Thoracic aorta (tissue), 2 donors: ENCODE results near the gene MYL6. TPM values are rescaled to one million over a fixed set of nuclear protein-coding genes. Genes with fewer than 3 reads are reported as not detected.

Experiments
- ATAC-seq: fragments of 150-250 bp; one replicate; pipeline ENCODE4 v1.8.0; 2017; ENCODE audit warnings: low read depth; ENCODE audit not compliant: insufficient number of reproducible peaks, low FRiP score
- DNase-seq: peaks from one replicate; pipeline ENCODE4 v3.0.0-alpha.2; 2020; ENCODE audit warnings: low spot score
- H3K27ac ChIP-seq, 2 donors: fragments of 200-600 bp; sonication (generic); 1 replicate in 1 of 2; 2 replicates in 1 of 2; pipeline ENCODE4 v1.5.1; 2016; ENCODE audit warnings: mild to moderate bottlenecking in 2 of 2, moderate library complexity in 2 of 2
- H3K27me3 ChIP-seq: fragments of 200-600 bp; sonication (generic); replicated peaks from 2 replicates; pipeline ENCODE4 v1.6.0; 2016; ENCODE audit warnings: mild to moderate bottlenecking; ENCODE audit not compliant: insufficient read depth
- H3K36me3 ChIP-seq: fragments of 200-600 bp; sonication (generic); one replicate; pipeline ENCODE4 v1.5.1; 2016
- H3K4me1 ChIP-seq, 2 donors: fragments of 200-600 bp; sonication (generic); 1 replicate in 1 of 2; 2 replicates in 1 of 2; pipeline versions ENCODE4 v1.5.1 to v1.6.0; 2016; ENCODE audit warnings: low read depth in 2 of 2, mild to moderate bottlenecking in 1 of 2; ENCODE audit not compliant: control insufficient read depth in 1 of 2
- H3K4me3 ChIP-seq: fragments of 200-600 bp; sonication (generic); 2 replicates; pipeline ENCODE4 v1.5.1; 2016; ENCODE audit warnings: mild to moderate bottlenecking
- H3K9me3 ChIP-seq: fragments of 200-600 bp; sonication (generic); 2 replicates; pipeline ENCODE4 v1.5.1; 2016
- total RNA-seq, 2 donors: library from RNA; depleted of rRNA; stranded (reverse); fragments of >200 nt; gene quantifications; one replicate each; pipeline versions ENCODE4 v1.1.0 to v1.2.3, GENCODE V29; 2016
- TF ChIP-seq, protein P1 (sequence below): fragments of 200-600 bp; sonication (generic); IDR thresholded peaks from one replicate; pipeline ENCODE4 v1.5.1; 2019; ENCODE audit warnings: antibody characterized with exemption

MYL6 gene
- total RNA-seq, 2 donors from 2014 or later, result 1,762 to 3,064 TPM

DNA sequence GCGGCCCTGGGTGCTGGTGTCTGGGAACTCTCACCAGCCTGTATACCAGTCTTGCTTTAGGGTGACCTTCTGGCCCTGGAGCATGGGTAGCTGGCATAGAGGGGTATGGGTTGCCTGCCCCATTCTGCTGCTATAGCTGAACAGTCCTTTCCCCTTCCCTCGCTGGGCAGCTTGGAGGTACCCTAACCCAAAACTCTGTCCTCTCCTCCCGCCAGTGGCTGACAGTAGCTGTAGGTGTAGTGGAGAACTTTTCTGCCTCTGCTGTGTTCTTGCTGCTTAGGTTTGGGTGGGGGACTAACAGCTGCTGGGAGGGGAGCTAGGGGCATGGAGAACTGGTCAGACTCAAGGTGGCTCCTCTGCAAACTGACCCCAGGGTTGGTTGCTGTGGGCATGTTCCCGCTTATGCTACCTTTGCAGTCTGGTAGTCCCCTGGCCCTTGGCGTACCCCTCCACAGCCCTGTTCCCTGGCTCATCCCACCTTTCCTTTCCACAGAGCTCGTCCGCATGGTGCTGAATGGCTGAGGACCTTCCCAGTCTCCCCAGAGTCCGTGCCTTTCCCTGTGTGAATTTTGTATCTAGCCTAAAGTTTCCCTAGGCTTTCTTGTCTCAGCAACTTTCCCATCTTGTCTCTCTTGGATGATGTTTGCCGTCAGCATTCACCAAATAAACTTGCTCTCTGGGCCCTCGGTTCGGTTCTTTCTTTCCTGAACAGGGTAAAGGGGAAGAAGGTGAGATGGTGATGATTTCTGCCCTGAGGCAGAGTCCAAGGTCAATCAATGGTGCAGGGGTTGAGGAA, 2.9 kb downstream of the MYL6 start:
- ATAC-seq, result no peak

DNA sequence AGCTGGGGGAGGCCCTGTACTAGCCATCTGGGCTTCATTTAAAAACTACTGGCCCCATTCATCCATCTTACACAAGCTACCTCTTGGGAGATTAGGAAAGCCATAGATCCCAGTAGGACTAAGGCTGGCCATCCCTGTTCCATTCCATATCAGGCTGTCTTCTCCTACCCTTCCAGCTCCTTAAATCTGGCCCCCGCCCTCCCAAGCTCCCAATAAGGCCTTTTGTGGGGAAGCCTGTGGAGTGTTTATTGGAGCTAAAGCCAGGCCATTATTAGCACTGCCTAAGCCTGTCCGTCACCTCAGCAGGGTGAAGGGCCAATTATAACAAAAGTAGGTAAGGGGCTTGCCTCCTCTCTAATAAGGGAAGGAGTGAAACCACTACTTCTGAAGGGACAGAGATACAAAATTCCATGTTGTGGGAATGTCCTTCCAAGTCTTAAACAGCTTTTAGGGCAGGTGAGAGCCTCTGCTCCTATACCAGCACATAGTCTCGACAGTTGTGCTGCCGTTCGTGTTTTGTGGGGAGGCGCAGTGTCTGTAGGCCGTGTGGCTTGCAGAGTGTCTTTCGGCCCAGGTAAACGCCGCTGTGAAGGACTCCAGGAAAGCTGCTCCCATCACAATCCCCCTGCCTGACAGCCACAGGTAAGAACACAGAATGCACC, 3.7 kb downstream of the MYL6 start:
- TF ChIP-seq, protein P1, sequence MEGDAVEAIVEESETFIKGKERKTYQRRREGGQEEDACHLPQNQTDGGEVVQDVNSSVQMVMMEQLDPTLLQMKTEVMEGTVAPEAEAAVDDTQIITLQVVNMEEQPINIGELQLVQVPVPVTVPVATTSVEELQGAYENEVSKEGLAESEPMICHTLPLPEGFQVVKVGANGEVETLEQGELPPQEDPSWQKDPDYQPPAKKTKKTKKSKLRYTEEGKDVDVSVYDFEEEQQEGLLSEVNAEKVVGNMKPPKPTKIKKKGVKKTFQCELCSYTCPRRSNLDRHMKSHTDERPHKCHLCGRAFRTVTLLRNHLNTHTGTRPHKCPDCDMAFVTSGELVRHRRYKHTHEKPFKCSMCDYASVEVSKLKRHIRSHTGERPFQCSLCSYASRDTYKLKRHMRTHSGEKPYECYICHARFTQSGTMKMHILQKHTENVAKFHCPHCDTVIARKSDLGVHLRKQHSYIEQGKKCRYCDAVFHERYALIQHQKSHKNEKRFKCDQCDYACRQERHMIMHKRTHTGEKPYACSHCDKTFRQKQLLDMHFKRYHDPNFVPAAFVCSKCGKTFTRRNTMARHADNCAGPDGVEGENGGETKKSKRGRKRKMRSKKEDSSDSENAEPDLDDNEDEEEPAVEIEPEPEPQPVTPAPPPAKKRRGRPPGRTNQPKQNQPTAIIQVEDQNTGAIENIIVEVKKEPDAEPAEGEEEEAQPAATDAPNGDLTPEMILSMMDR, result no peak
- DNase-seq (no peak), ATAC-seq (no peak)
- Histone ChIP-seq H3K9me3 (no peaks in the 10 kb centered on the region), H3K36me3 (peaks cover 42% of the 10 kb centered on the region), H3K4me1 (peaks cover 17 to 42% of the 10 kb centered on the region in 2 donors), H3K4me3 (peak overlapping the region; percentile 81), H3K27ac (peak overlapping the region; percentile 90 to 92), H3K27me3 (no peaks in the 10 kb centered on the region)

More for the DNA sequence above, 2.9 kb downstream of the MYL6 start:
- Histone ChIP-seq H3K36me3 (peaks cover 42% of the 10 kb centered on the region), H3K27me3 (no peaks in the 10 kb centered on the region), H3K9me3 (no peaks in the 10 kb centered on the region), H3K4me3 (peak overlapping the region; percentile 81), H3K27ac (peak overlapping the region; percentile 90 to 92), H3K4me1 (peaks cover 17 to 44% of the 10 kb centered on the region in 2 donors)
- no peak for DNase-seq
- TF ChIP-seq, protein P1, result no peak

DNA sequence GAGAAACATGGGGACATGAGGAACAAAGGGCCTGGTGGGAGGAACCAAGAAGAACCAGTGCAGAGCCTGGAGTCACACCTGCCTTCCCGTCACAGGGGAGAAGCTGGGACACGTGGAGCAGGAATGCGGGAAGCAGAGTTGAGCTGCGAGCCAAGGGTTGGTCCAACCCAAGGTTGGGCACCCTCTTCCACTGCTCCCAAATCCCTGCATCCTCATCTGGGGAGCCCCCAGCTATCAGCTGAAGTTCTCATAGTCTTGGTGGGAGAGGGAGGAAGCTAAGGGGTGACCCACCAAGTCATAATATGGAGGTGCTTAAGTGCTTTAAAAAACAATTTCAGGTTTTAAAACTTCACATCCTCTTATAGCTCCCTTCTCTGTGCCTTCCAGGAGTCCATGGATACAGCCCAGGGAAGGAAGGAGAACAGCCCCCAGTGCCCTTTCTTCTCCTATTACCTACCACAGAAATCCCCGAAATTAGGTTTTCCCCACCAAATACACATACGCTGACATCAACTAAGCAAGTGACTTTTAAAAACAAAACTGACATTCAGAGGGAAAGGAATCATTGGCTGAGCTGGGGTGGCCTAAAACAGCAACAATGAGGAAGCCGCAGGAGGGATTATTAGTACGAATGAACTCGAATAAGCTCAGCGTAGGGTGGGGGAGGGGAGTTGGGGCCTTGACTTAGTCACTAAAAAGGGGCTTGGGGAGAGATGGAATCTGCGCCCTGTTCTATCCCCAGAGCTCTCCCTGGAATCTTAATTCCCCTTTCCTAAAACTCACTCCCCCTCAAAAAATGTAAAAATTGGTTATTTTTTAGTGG, 4.5 kb downstream of the MYL6 start:
- Histone ChIP-seq H3K4me1 (peaks cover 15 to 35% of the 10 kb centered on the region in 2 donors), H3K36me3 (peaks cover 42% of the 10 kb centered on the region), H3K4me3 (no peak overlapping the region), H3K9me3 (no peaks in the 10 kb centered on the region), H3K27me3 (no peaks in the 10 kb centered on the region), H3K27ac (peak overlapping the region in 1 of 2 donors; percentile 90)
- TF ChIP-seq, protein P1, result no peak
- ATAC-seq (no peak), DNase-seq (no peak)

DNA sequence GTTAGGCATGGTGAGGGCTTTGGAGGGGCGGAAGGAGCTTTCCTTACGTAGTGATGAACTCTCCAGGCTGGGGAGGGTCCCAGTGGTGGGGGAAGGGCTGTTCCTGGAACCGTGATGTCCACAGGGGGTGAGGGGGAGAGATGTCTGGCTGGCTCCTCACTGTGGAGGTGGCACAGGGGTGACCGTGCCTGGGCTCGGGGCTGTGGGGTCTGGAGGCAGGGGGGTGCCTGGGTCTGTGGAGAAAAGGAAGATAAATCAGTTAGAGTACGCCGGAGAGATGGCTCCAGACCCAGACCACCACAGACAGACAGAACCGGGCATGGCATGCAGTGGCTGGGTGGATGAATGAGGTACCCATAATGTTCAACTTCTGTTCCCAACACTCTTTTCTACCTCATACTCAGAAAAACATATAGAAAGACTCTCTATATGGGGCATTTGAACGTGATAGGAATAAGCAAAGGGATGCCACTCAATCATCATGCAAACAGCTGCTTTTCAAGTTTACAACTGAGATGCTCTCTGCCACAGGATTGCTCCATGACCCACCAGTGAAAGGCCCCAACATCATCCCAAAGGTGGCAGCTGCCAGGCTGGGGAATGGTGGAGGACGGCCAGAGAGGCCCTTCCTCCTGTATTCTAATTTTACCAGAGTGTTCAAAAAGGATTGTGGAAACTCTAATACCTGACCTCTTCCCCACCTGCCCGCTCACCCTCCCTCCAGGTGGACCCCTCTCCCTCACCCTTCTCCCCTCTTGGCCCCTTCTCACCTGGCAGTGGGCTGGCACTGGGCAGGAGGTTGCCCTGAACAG, 5.6 kb downstream of the MYL6 start:
- TF ChIP-seq, protein P1, result no peak
- Histone ChIP-seq H3K4me3 (no peak overlapping the region), H3K27ac (peak overlapping the region in 1 of 2 donors; percentile 8), H3K36me3 (peaks cover 44% of the 10 kb centered on the region), H3K4me1 (peaks cover 15 to 35% of the 10 kb centered on the region in 2 donors), H3K27me3 (no peaks in the 10 kb centered on the region), H3K9me3 (no peaks in the 10 kb centered on the region)
- no peak for DNase-seq
- no peak for ATAC-seq
